Kidney capillary endothelial cell (primary cell): ENCODE results near the gene TRAF3.
"Not testable (repeated sequence)": the region's sequence is repeated elsewhere in the genome, so short reads cannot be mapped to it uniquely, and the experiment has no call there.

Experiments used
- DNase-seq: peaks from one replicate; pipeline ENCODE4 v3.0.0-alpha.2; 2018; ENCODE audit warnings: low spot score

Gene TRAF3

GRCh38 chr14:102829016-102829548, 51.8 kb downstream of the TRAF3 start:
- no peak for DNase-seq

DNA sequence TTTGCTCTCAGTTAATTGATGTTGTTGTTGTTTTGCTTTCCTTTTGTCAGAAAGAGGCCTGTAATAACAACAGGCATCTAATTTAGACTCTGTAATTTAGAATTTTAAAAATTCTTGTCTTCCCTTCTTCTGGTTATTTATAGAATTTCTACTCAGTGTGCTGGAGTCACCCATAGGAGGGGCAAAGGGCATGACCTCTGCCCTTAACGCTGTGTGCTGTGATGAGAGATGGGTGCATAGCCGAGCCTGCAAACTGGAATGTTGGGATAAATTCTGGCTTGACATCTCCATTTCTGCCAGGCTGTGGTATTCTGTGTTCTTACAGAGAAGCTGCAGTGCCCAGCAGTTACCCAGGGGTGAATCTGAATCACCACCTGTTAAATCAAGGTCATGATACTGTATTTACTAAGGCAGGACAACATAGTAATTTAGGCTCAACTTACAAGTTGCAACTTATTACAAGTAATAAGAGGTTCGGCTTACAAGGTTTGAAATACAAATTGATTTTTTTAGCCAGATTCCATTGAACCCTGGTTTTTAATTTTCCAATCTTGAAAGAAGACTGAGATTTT, 53.3 kb downstream of the TRAF3 start:
- no peak for DNase-seq

GRCh38 chr14:102831163-102831804, 54.0 kb downstream of the TRAF3 start:
- DNase-seq, result no peak

- no peak for DNase-seq
Observed at GRCh38 chr14:102833341-102833740, 56.1 kb downstream of the TRAF3 start.

GRCh38 chr14:102833991-102834390, 56.7 kb downstream of the TRAF3 start:
- no peak for DNase-seq

DNA sequence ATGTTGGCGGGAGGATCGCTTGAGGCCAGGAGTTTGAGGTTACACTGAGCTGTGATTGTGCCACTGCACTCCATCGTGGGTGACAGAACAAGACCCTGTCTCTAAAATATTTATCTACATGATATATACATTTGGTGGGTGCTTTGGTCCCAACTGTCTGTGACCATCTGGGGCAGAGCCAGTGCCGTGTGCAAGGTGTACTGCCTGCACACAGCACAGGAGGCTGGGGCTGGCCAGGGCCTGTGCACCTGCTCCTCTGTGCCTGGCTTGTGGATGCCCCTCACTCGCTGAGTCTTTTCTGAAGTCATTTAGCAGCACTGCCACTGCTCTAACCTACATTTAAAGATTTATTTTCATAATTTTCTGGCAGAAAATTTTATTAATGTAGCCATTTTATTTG, 58.7 kb downstream of the TRAF3 start:
- no peak for DNase-seq

DNA sequence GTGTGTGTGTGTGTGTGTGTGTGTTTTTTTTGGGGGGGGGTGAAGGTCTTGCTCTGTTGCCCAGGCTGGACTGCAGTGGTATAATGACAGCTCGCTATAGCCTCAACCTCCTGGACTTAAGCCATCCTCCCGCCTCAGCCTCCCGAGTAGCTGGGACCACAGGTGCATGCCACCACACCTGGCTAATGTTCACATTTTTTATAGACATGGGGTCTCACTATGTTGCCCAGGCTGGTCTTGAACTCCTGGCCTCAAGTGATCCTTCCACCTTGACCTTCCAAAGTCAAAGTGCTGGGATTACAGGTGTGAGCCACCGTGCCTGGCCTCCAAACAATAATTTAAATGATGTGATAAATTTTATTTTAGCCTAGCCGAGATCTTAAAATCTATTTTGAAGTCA, 59.9 kb downstream of the TRAF3 start:
- DNase-seq, result not testable (repeated sequence)

DNA sequence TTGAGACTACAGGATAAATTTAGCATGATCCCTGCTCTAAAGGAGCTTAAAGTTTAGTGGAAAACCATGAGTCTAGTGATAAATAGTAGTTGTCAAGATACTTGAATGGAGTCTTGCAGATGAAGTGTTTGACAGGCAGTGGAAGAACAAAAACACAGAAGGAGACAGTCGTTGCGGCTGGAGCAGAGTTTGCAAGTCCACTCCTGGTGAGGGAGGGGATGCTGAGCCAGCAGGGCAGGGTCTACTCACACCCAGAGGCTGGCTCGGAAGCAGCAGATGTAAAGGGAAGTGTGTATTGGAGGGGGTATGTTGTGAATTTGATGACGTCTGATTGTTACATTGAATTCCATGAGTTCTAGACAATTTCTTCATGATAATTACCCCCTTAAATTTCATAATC, 61.3 kb downstream of the TRAF3 start:
- DNase-seq, result no peak

DNA sequence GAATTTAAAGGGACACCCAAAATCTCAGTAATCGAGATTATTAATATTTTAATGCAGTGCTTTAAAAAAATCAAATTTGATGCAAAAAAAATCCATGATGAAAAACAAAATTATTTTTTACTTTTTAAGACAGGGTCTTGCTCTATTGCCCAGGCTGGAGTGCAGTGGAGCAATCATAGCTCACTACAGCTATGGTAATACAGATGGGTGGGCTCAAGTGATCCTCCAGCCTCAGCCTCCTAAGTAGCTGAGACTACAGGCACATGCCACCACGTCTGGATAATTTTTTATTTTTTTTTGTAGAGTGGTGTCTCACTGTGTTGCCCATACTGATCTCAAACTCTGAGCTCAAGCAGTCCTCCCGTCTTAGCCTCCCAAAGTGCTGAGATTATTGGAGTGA, 62.9 kb downstream of the TRAF3 start:
- no peak for DNase-seq

DNA sequence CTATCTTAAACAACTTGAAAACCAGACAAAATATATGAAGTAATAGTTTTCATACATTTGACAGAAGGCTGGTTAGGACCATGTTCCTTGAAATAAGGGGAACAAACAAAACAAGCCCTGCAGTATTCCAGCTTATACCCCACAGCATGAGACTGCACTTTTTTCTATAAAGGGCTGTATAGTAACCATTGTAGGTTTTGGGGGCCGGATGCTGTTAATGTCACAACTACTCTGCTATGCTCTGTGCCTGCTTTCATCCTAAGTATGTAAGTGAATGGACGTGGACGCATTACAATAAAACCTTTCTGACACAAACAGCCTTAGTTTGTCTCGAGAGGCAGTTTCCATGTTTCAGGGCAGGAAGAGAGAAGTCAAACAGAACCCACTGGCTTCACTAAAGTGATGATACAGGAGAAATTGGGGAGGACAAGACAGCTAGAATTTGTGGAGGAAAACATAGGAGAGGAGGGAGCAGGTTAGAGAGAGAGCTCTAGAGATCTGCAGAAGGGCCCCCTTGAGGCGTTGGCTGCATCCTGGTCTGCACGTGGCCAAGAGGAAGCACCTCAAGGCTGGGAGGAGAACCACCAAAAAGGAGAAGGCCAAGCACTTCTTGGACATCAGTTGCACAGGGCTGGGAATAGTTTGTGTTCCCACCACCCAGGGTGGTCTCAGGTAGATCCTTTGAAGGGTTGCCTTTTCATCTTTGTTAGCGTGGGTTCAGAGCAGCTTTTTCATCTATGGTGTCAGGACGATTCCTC, 63.7 kb downstream of the TRAF3 start:
- DNase-seq, result no peak

DNA sequence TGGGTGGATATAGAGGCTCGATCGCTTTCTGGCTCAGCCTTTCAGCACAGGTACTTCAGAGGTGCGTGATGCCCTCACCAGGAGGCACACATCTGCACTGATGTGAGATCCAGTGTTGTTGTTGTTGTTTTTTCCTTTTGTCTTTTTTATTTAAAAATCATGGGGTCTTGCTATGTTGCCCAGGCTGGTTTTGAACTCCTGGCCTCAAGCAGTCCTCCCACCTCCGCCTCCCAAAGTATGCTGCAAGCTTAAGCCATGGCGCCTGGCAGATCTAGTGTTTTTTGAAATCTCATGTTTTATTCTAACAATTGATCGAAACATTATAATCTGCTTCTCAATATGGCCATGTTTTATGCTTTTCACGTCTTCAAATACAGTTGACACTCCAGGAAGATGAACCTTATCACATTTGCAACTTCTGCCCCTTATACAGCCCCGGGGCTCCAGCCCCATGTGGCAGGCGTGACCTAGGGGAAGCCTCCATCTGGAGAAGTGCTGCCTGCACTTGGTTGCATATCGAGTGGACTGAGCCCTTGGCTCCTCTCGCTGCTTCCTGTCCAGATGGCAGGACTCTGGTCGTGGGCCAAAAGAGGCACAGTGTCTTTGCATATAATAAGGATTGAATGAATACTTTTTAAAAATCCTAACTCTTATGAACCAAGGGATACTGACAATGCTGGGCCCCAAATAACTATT, 71.7 kb downstream of the TRAF3 start:
- DNase-seq, result no peak

DNA sequence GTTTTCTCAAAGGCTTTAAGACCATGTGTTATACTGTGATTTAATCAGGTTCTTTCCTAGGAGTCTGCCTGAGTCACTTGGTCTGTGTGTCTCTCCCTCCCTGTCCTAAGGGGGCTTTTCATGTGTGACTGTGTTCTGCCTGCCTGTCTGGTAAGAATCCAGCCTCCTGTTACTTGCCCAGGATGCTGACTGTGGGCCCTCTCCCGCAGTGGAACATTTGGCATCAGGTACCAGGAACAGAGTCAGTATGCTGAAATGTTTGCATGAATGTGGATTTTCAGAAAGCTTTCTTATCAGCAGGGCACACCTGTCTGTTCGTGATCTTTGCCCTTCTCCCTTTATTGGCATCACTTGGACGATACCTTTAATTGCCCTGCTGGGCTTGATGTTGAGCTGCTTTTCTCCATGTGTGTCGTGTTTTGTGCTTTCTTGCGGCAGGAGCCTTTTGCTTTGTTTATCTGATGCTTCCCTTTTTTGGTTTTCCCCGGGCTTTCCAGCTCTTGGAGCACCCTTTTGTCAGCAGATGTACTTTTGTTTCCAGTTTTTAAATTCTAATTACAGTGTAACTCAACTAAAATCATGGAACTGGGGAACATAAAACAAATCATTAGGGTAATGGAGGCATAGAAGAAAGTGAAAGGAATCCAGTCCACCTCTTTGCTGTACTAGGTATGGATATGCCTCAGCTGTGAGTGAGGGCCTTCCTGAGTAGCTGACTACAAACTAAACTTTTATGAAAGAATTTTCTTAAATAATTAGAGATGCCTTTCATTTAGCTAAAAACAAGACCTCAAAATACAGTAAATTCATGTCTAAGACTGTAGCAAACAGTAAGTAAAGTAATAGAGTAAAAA, 72.5 kb downstream of the TRAF3 start:
- peak; percentile 20 for DNase-seq

DNA sequence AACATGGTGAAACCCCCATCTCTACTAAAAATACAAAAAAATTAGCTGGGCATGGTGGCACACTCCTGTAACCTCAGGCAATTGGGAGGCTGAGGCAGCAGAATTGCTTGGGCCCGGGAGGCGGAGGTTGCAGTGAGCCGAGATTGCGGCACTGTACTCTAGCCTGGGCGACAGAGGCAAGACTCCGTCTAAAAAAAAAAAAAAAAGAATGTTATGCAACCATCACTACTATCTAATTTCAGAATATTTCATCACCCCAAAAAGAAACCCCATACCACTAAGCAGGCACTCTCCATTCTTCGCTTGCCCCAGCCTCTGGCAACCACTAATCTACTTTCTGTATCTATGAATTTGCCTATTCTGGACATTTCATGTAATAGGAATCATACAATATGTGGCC, 76.4 kb downstream of the TRAF3 start:
- no peak for DNase-seq

- DNase-seq, result no peak
Observed at GRCh38 chr14:102854091-102854703, 76.9 kb downstream of the TRAF3 start.

- no peak for DNase-seq
Observed at GRCh38 chr14:102856179-102856578, 78.9 kb downstream of the TRAF3 start.

GRCh38 chr14:102857444-102857843, 80.2 kb downstream of the TRAF3 start:
- DNase-seq, result no peak

GRCh38 chr14:102859911-102860310, 82.7 kb downstream of the TRAF3 start:
- no peak for DNase-seq

- DNase-seq, result no peak
Observed at GRCh38 chr14:102862154-102862773, 85.0 kb downstream of the TRAF3 start.

GRCh38 chr14:102863381-102863780, 86.1 kb downstream of the TRAF3 start:
- DNase-seq, result no peak

DNA sequence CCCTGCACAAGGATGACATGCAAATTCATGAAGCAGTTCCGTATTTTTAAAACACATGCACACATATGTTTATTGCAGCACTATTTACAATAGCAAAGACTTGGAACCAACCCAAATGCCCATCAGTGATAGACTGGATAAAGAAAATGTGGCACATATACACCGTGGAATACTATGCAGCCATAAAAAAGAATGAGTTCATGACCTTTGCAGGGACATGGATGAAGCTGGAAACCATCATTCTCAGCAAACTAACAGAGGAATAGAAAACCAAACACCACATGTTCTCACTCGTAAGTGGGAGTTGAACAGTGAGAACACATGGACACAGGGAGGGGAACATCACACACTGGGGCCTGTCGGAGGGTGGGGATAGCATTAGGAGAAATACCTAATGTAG, 88.7 kb downstream of the TRAF3 start:
- not testable (repeated sequence) for DNase-seq
